ENCODE data around the gene ZNF48. TPM values are rescaled to one million over a fixed set of nuclear protein-coding genes. Genes with fewer than 3 reads are reported as not detected.

The ZNF48 gene
- total RNA-seq, 1 donor from 2014 or later, result 21.1 TPM

- no peak for DNase-seq (ENCODE audit: extremely low spot score, unreplicated experiment)
- H3K4me1 Mint-ChIP-seq (ENCODE audit: unreplicated experiment), result peaks cover 45% of the 10 kb centered on the region
- H3K27me3 Mint-ChIP-seq, result no peaks in the 10 kb centered on the region
- TF ChIP-seq CTCF (conservative IDR thresholded peaks at IDR 0.05), result no peak
- H3K4me3 Mint-ChIP-seq, result peak overlapping the region; percentile 62
- H3K9me3 Mint-ChIP-seq, result no peaks in the 10 kb centered on the region
- H3K36me3 Mint-ChIP-seq, result peaks cover 3% of the 10 kb centered on the region
- H3K27ac Mint-ChIP-seq, result no peak overlapping the region
Observed at GRCh38 chr16:30397056-30397455, 1.8 kb downstream of the ZNF48 start.

GRCh38 chr16:30397776-30398660 is 2.8 kb downstream of the ZNF48 start:
- no peak for DNase-seq (ENCODE audit: extremely low spot score, unreplicated experiment)
- no peaks in the 10 kb centered on the region for H3K9me3 Mint-ChIP-seq
- peaks cover 3% of the 10 kb centered on the region for H3K36me3 Mint-ChIP-seq
- no peak overlapping the region for H3K4me3 Mint-ChIP-seq
- no peaks in the 10 kb centered on the region for H3K27me3 Mint-ChIP-seq
- no peak overlapping the region for H3K27ac Mint-ChIP-seq
- TF ChIP-seq CTCF (conservative IDR thresholded peaks at IDR 0.05), result no peak
- peaks cover 45% of the 10 kb centered on the region for H3K4me1 Mint-ChIP-seq (ENCODE audit: unreplicated experiment)

GRCh38 chr16:30398661-30399434 is 3.6 kb downstream of the ZNF48 start:
- Mint-ChIP-seq H3K27ac (peak overlapping the region; percentile 73), H3K27me3 (no peaks in the 10 kb centered on the region), H3K4me3 (peak overlapping the region; percentile 78), H3K36me3 (peaks cover 3% of the 10 kb centered on the region), H3K4me1 (ENCODE audit: unreplicated experiment) (peaks cover 42% of the 10 kb centered on the region), H3K9me3 (no peaks in the 10 kb centered on the region)
- DNase-seq (ENCODE audit: extremely low spot score, unreplicated experiment), result no peak
- TF ChIP-seq CTCF (conservative IDR thresholded peaks at IDR 0.05), result no peak

- Mint-ChIP-seq H3K27ac (peak overlapping the region; percentile 88), H3K27me3 (no peaks in the 10 kb centered on the region), H3K4me3 (peak overlapping the region; percentile 91), H3K4me1 (ENCODE audit: unreplicated experiment) (peaks cover 35% of the 10 kb centered on the region), H3K9me3 (no peaks in the 10 kb centered on the region), H3K36me3 (peaks cover 3% of the 10 kb centered on the region)
- no peak for DNase-seq (ENCODE audit: extremely low spot score, unreplicated experiment)
- no peak for TF ChIP-seq CTCF (conservative IDR thresholded peaks at IDR 0.05)
Observed at GRCh38 chr16:30399435-30400186, 4.4 kb downstream of the ZNF48 start.

- DNase-seq (ENCODE audit: extremely low spot score, unreplicated experiment), result no peak
- H3K9me3 Mint-ChIP-seq, result no peaks in the 10 kb centered on the region
- peak overlapping the region; percentile 59 for H3K27ac Mint-ChIP-seq
- H3K4me1 Mint-ChIP-seq (ENCODE audit: unreplicated experiment), result peaks cover 29% of the 10 kb centered on the region
- TF ChIP-seq CTCF (conservative IDR thresholded peaks at IDR 0.05), result no peak
- peaks cover 3% of the 10 kb centered on the region for H3K36me3 Mint-ChIP-seq
- peak overlapping the region; percentile 79 for H3K4me3 Mint-ChIP-seq
- H3K27me3 Mint-ChIP-seq, result no peaks in the 10 kb centered on the region
Observed at GRCh38 chr16:30401768-30402425, 6.7 kb downstream of the ZNF48 start.

Data from type B pancreatic cell (in vitro differentiated cells).